Gastroesophageal sphincter (tissue), 4 donors: ENCODE results near the gene ALPP. TPM values are rescaled to one million over a fixed set of nuclear protein-coding genes. Genes with fewer than 3 reads are reported as not detected.
A peak's percentile ranks its signal among the peaks of the same experiment; 100 is the strongest.
"Not testable (repeated sequence)": the region's sequence is repeated elsewhere in the genome, so short reads cannot be mapped to it uniquely, and the experiment has no call there.

Experiments used
- ATAC-seq: fragments of 150-250 bp; one replicate; pipeline ENCODE4 v1.9.1; 2016; ENCODE audit warnings: mild to moderate bottlenecking, moderate library complexity
- H3K27ac ChIP-seq, 4 donors: fragments of 200-600 bp; sonication (generic) in 3 of 4; 1 replicate in 3 of 4; 2 replicates in 1 of 4; pipeline ENCODE4 v1.5.1; 2016 to 2019
- H3K27me3 ChIP-seq: fragments of 200-600 bp; sonication (generic); one replicate; pipeline ENCODE4 v1.5.1; 2019
- H3K36me3 ChIP-seq, 2 donors: fragments of 200-600 bp; sonication (generic); one replicate each; pipeline ENCODE4 v1.5.1; 2019; ENCODE audit warnings: control low read depth in 1 of 2
- H3K4me1 ChIP-seq, 3 donors: fragments of 200-600 bp; sonication (generic); 1 replicate in 2 of 3; 2 replicates in 1 of 3; pipeline ENCODE4 v1.5.1; 2016 to 2019; ENCODE audit warnings: control low read depth in 2 of 3
- H3K4me3 ChIP-seq, 2 donors: fragments of 200-600 bp; sonication (generic); one replicate each; pipeline ENCODE4 v1.5.1; 2019; ENCODE audit warnings: mild to moderate bottlenecking in 1 of 2, moderate library complexity in 1 of 2
- H3K9me3 ChIP-seq, 3 donors: fragments of 200-600 bp; sonication (generic); one replicate each; pipeline ENCODE4 v1.5.1; 2017 to 2019; ENCODE audit warnings: control low read depth in 2 of 3
- CTCF ChIP-seq, 4 experiments: fragments of 200-600 bp in 2 of 4; fragments of 450-650 bp in 2 of 4; sonication (generic) in 1 of 4; IDR thresholded peaks; one replicate each; pipeline ENCODE4 v1.5.1; 2017 to 2019; ENCODE audit warnings: antibody characterized with exemption in 4 of 4, mild to moderate bottlenecking in 2 of 4, moderate library complexity in 2 of 4
- EP300 ChIP-seq: sonication (generic); formaldehyde crosslinking; IDR thresholded peaks from one replicate; pipeline ENCODE4 v1.6.1; 2017; ENCODE audit warnings: antibody characterized with exemption, mild to moderate bottlenecking
- POLR2A ChIP-seq, 2 donors: fragments of 450-650 bp; IDR thresholded peaks; one replicate each; pipeline ENCODE4 v1.6.1; 2017; ENCODE audit warnings: antibody characterized with exemption in 2 of 2, mild to moderate bottlenecking in 2 of 2, moderate library complexity in 1 of 2
- POLR2AphosphoS5 ChIP-seq: sonication (generic); formaldehyde crosslinking; IDR thresholded peaks from one replicate; pipeline ENCODE4 v1.6.1; 2017; ENCODE audit warnings: antibody characterized with exemption
- WGBS, 2 donors: methylation state at CpG; one replicate each; pipeline ENCODE4 v1.1.5; 2018; ENCODE audit warnings: low coverage in 1 of 2; 5-methylcytosine and 5-hydroxymethylcytosine counted together
- total RNA-seq, 4 donors: library from RNA; depleted of rRNA; stranded (reverse); fragments of >200 nt; gene quantifications; one replicate each; pipeline ENCODE4 v1.1.0, GENCODE V29; 2016

ALPP gene
- total RNA-seq, 4 donors from 2014 or later: not detected

- no peak overlapping the region for H3K4me3 ChIP-seq
- peaks cover 23% of the 10 kb centered on the region for H3K27me3 ChIP-seq
- no peak overlapping the region for H3K27ac ChIP-seq
- H3K9me3 ChIP-seq: no peaks in the 10 kb centered on the region
- H3K36me3 ChIP-seq: no peaks in the 10 kb centered on the region
- H3K4me1 ChIP-seq: no peaks in the 10 kb centered on the region
- TF ChIP-seq POLR2AphosphoS5 (no peak), POLR2A (IDR thresholded peaks at IDR 0.05) (no peak), CTCF (IDR thresholded peaks at IDR 0.05) (no peak), EP300 (no peak)
- no peak for ATAC-seq
- 40 to 80% methylated on average over 1 to 2 of the region's 7 CpGs for WGBS, 2 donors
Measured at GRCh38 chr2:232367016-232367415, 11.5 kb upstream of the ALPP start.

GRCh38 chr2:232367591-232368233 is 10.8 kb upstream of the ALPP start:
- Histone ChIP-seq H3K27ac (no peak overlapping the region), H3K4me3 (no peak overlapping the region), H3K27me3 (peaks cover 23% of the 10 kb centered on the region), H3K4me1 (no peaks in the 10 kb centered on the region), H3K9me3 (no peaks in the 10 kb centered on the region), H3K36me3 (no peaks in the 10 kb centered on the region)
- no peak for TF ChIP-seq EP300
- no peak for TF ChIP-seq POLR2AphosphoS5
- ATAC-seq: no peak
- 77% methylated on average over 5 of the region's 13 CpGs; no CpG with 5 or more reads in 1 of the 2 donors for WGBS, 2 donors

GRCh38 chr2:232368311-232368731 is 10.2 kb upstream of the ALPP start:
- no peak overlapping the region for H3K27ac ChIP-seq
- no peaks in the 10 kb centered on the region for H3K36me3 ChIP-seq
- WGBS, 2 donors: 84% methylated on average over 6 of the region's 15 CpGs; no CpG with 5 or more reads in 1 of the 2 donors
- peaks cover 23% of the 10 kb centered on the region for H3K27me3 ChIP-seq
- H3K4me1 ChIP-seq: no peaks in the 10 kb centered on the region
- H3K9me3 ChIP-seq: no peaks in the 10 kb centered on the region
- ATAC-seq: no peak
- TF ChIP-seq POLR2A (IDR thresholded peaks at IDR 0.05) (no peak), EP300 (no peak), POLR2AphosphoS5 (no peak), CTCF (IDR thresholded peaks at IDR 0.05) (no peak)
- H3K4me3 ChIP-seq: no peak overlapping the region

GRCh38 chr2:232369126-232369951 is 9.2 kb upstream of the ALPP start:
- 100% methylated on average over 1 of the region's 15 CpGs; no CpG with 5 or more reads in 1 of the 2 donors for WGBS, 2 donors
- Histone ChIP-seq H3K9me3 (no peaks in the 10 kb centered on the region), H3K36me3 (no peaks in the 10 kb centered on the region), H3K27me3 (peaks cover 23% of the 10 kb centered on the region), H3K4me1 (no peaks in the 10 kb centered on the region), H3K4me3 (no peak overlapping the region), H3K27ac (no peak overlapping the region)
- ATAC-seq: peak; percentile 8
- no peak for TF ChIP-seq EP300
- no peak for TF ChIP-seq POLR2A (IDR thresholded peaks at IDR 0.05)
- TF ChIP-seq POLR2AphosphoS5: no peak
- no peak for TF ChIP-seq CTCF (IDR thresholded peaks at IDR 0.05)

- peaks cover 23% of the 10 kb centered on the region for H3K27me3 ChIP-seq
- not testable (repeated sequence) for H3K9me3 ChIP-seq, H3K27ac ChIP-seq, H3K4me3 ChIP-seq, H3K4me1 ChIP-seq, H3K36me3 ChIP-seq, ATAC-seq
- WGBS, 2 donors: no CpG with 5 or more reads among the region's 12 CpGs
Measured at GRCh38 chr2:232370007-232370406, 8.5 kb upstream of the ALPP start.
